ENCODE measurements around the gene BPIFB6.

The BPIFB6 gene

GRCh38 chr20:33008336-33009213, 22.9 kb upstream of the BPIFB6 start:
- H3K9me3 ChIP-seq (ENCODE audit: insufficient read depth, low read depth, low read length), result peaks cover 5% of the 10 kb centered on the region; the same call in 1 of the 2 replicates
- TF ChIP-seq, protein P1, sequence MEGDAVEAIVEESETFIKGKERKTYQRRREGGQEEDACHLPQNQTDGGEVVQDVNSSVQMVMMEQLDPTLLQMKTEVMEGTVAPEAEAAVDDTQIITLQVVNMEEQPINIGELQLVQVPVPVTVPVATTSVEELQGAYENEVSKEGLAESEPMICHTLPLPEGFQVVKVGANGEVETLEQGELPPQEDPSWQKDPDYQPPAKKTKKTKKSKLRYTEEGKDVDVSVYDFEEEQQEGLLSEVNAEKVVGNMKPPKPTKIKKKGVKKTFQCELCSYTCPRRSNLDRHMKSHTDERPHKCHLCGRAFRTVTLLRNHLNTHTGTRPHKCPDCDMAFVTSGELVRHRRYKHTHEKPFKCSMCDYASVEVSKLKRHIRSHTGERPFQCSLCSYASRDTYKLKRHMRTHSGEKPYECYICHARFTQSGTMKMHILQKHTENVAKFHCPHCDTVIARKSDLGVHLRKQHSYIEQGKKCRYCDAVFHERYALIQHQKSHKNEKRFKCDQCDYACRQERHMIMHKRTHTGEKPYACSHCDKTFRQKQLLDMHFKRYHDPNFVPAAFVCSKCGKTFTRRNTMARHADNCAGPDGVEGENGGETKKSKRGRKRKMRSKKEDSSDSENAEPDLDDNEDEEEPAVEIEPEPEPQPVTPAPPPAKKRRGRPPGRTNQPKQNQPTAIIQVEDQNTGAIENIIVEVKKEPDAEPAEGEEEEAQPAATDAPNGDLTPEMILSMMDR (conservative IDR thresholded peaks at IDR 0.05; ENCODE audit: low read length), result no peak
- TF ChIP-seq EZH2phosphoT487 (IDR thresholded peaks at IDR 0.05; ENCODE audit: borderline replicate concordance), result no peak
- H3K36me3 ChIP-seq (ENCODE audit: insufficient read depth, low read length), result no peaks in the 10 kb centered on the region
- no peaks in the 10 kb centered on the region for H3K27me3 ChIP-seq (ENCODE audit: insufficient read depth, low read length, poor library complexity, severe bottlenecking)
- H3K4me2 ChIP-seq (ENCODE audit: low read depth, low read length, poor library complexity, severe bottlenecking), result no peak overlapping the region
- H3F3A ChIP-seq (ENCODE audit: low read depth), result no peaks in the 10 kb centered on the region
- no peaks in the 10 kb centered on the region for H3K9me2 ChIP-seq (replicated peaks; ENCODE audit: low read depth, low read length)
- H2AFZ ChIP-seq (ENCODE audit: low read length), result no peak overlapping the region
- H3K9ac ChIP-seq (ENCODE audit: low read depth, low read length, poor library complexity, severe bottlenecking), result no peak overlapping the region
- no peaks in the 10 kb centered on the region for H3K79me2 ChIP-seq (ENCODE audit: insufficient read depth, low read length)
- no peak overlapping the region for H3K4me3 ChIP-seq (ENCODE audit: low read length, poor library complexity, severe bottlenecking)
- no peaks in the 10 kb centered on the region for H4K20me1 ChIP-seq (ENCODE audit: insufficient read depth, low read length, poor library complexity, severe bottlenecking)
- no peaks in the 10 kb centered on the region for H3K4me1 ChIP-seq (ENCODE audit: insufficient read depth, low read length, poor library complexity, severe bottlenecking)

GRCh38 chr20:33009214-33010132, 22.0 kb upstream of the BPIFB6 start:
- Histone ChIP-seq H3K9me2 (replicated peaks; ENCODE audit: low read depth, low read length) (no peaks in the 10 kb centered on the region), H3F3A (ENCODE audit: low read depth) (no peaks in the 10 kb centered on the region), H3K36me3 (ENCODE audit: insufficient read depth, low read length) (no peaks in the 10 kb centered on the region), H3K79me2 (ENCODE audit: insufficient read depth, low read length) (no peaks in the 10 kb centered on the region), H3K4me2 (ENCODE audit: low read depth, low read length, poor library complexity, severe bottlenecking) (no peak overlapping the region), H3K27me3 (ENCODE audit: insufficient read depth, low read length, poor library complexity, severe bottlenecking) (no peaks in the 10 kb centered on the region), H2AFZ (ENCODE audit: low read length) (no peak overlapping the region), H4K20me1 (ENCODE audit: insufficient read depth, low read length, poor library complexity, severe bottlenecking) (no peaks in the 10 kb centered on the region), H3K4me1 (ENCODE audit: insufficient read depth, low read length, poor library complexity, severe bottlenecking) (no peaks in the 10 kb centered on the region), H3K9me3 (ENCODE audit: insufficient read depth, low read depth, low read length) (peaks cover 5% of the 10 kb centered on the region; the same call in 1 of the 2 replicates), H3K9ac (ENCODE audit: low read depth, low read length, poor library complexity, severe bottlenecking) (no peak overlapping the region), H3K4me3 (ENCODE audit: low read length, poor library complexity, severe bottlenecking) (no peak overlapping the region)
- no peak for TF ChIP-seq EZH2phosphoT487 (IDR thresholded peaks at IDR 0.05; ENCODE audit: borderline replicate concordance)
- TF ChIP-seq, protein P1 (conservative IDR thresholded peaks at IDR 0.05; ENCODE audit: low read length), result no peak

DNA sequence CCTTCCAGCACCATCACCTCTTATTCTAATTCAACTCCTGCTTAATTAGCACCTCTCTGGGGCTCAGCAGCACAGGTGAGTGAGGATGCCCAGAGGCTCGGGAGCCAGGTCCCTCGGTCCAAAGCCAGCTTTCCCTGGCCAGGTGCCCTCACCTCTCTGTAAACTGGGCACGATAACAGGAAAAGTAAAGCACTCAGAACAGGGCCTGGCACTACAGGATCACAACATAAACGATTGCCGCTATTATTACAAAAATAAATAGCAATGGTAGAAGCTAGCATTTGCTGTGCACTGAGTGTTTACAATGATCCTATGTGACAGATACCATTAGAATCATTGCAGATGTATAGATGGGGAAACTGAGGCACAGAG, 21.3 kb upstream of the BPIFB6 start:
- TF ChIP-seq, protein P1 (conservative IDR thresholded peaks at IDR 0.05; ENCODE audit: low read length), result no peak
- no peak for TF ChIP-seq EZH2phosphoT487 (IDR thresholded peaks at IDR 0.05; ENCODE audit: borderline replicate concordance)
- Histone ChIP-seq H3F3A (ENCODE audit: low read depth) (no peaks in the 10 kb centered on the region), H4K20me1 (ENCODE audit: insufficient read depth, low read length, poor library complexity, severe bottlenecking) (no peaks in the 10 kb centered on the region), H3K4me1 (ENCODE audit: insufficient read depth, low read length, poor library complexity, severe bottlenecking) (no peaks in the 10 kb centered on the region), H3K9ac (ENCODE audit: low read depth, low read length, poor library complexity, severe bottlenecking) (no peak overlapping the region), H3K4me2 (ENCODE audit: low read depth, low read length, poor library complexity, severe bottlenecking) (no peak overlapping the region), H3K9me2 (replicated peaks; ENCODE audit: low read depth, low read length) (no peaks in the 10 kb centered on the region), H3K79me2 (ENCODE audit: insufficient read depth, low read length) (no peaks in the 10 kb centered on the region), H3K4me3 (ENCODE audit: low read length, poor library complexity, severe bottlenecking) (no peak overlapping the region), H3K27me3 (ENCODE audit: insufficient read depth, low read length, poor library complexity, severe bottlenecking) (no peaks in the 10 kb centered on the region), H2AFZ (ENCODE audit: low read length) (no peak overlapping the region), H3K36me3 (ENCODE audit: insufficient read depth, low read length) (no peaks in the 10 kb centered on the region), H3K9me3 (ENCODE audit: insufficient read depth, low read depth, low read length) (peaks cover 3% of the 10 kb centered on the region; the same call in 1 of the 2 replicates)

All from Loucy (cell line).